ENCODE measurements around the gene TUBB8. TPM values are rescaled to one million over a fixed set of nuclear protein-coding genes. Genes with fewer than 3 reads are reported as not detected.

TUBB8 gene
- total RNA-seq, 4 donors from 2014 or later: 0.40 to 2.0 (median 0.50) TPM; not detected in 1

DNA sequence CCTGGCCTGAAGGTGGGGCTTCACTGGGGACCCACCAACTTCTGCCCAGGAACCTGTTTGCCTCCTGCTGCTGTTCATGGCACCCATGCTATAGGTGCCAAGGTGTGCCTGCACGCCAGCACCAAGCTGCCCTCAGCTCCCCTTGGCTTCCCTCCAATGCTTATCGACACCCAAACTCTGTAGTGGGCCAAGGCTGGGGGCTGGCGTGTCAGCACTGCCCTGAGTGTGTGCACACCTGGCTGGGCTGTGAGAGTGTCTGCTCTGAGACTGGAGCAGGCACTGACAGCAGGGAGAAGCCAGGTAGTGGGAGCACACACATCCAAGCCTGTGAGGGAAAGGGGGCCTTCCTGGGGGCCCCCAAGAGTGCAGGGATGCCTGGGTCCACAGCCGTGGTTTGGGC, 43.1 kb upstream of the TUBB8 start:
- TF ChIP-seq, protein P1, sequence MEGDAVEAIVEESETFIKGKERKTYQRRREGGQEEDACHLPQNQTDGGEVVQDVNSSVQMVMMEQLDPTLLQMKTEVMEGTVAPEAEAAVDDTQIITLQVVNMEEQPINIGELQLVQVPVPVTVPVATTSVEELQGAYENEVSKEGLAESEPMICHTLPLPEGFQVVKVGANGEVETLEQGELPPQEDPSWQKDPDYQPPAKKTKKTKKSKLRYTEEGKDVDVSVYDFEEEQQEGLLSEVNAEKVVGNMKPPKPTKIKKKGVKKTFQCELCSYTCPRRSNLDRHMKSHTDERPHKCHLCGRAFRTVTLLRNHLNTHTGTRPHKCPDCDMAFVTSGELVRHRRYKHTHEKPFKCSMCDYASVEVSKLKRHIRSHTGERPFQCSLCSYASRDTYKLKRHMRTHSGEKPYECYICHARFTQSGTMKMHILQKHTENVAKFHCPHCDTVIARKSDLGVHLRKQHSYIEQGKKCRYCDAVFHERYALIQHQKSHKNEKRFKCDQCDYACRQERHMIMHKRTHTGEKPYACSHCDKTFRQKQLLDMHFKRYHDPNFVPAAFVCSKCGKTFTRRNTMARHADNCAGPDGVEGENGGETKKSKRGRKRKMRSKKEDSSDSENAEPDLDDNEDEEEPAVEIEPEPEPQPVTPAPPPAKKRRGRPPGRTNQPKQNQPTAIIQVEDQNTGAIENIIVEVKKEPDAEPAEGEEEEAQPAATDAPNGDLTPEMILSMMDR (IDR thresholded peaks at IDR 0.05): no peak
- TF ChIP-seq POLR2A (IDR thresholded peaks at IDR 0.05): peak in 1 of 2 donors; percentile 0
- H3K27ac ChIP-seq: peak overlapping the region; percentile 95 to 98 (median 97)
- H3K9me3 ChIP-seq: no peaks in the 10 kb centered on the region
- H3K27me3 ChIP-seq: no peaks in the 10 kb centered on the region
- H3K36me3 ChIP-seq: no peaks in the 10 kb centered on the region
- H3K4me3 ChIP-seq (replicated peaks in 1 of 3): no peak overlapping the region
- peaks cover 30 to 41% of the 10 kb centered on the region in 2 donors for H3K4me1 ChIP-seq
- intact Hi-C loops (cut with DNase I): no loop called here
- WGBS, 2 donors: 42 to 57% methylated on average over 4 of the region's 4 CpGs
- peak; percentile 73 to 75 for DNase-seq

DNA sequence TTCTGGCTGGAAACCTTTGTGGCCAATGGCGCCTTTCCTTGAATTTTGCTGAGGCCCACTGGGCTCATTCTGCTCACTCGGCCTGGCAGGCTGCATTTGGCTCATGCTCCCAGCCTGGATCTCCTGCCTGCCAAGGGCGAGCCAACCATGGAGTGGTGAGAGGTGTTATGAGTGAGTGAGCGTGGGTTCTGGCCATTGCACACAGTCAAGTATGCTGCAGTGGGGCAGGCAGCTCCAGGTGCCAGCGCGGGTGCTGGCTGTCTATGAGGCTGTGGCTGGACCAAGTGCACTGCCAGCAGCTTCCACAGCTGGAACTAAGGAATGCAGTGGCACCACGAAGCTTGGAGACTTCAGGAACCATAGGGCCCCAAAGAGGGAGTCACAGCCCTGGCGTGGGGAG, 42.2 kb upstream of the TUBB8 start:
- Histone ChIP-seq H3K27me3 (no peaks in the 10 kb centered on the region), H3K36me3 (no peaks in the 10 kb centered on the region), H3K4me1 (peaks cover 30 to 41% of the 10 kb centered on the region in 2 donors), H3K4me3 (replicated peaks in 1 of 3) (no peak overlapping the region), H3K27ac (peak overlapping the region; percentile 95 to 98 (median 97)), H3K9me3 (no peaks in the 10 kb centered on the region)
- intact Hi-C loops (cut with DNase I): no loop called here
- peak in 1 of 2 donors; percentile 72 for TF ChIP-seq POLR2A (IDR thresholded peaks at IDR 0.05)
- TF ChIP-seq, protein P1 (IDR thresholded peaks at IDR 0.05): no peak
- peak; percentile 89 to 91 for DNase-seq
- 43 to 53% methylated on average over 8 of the region's 8 CpGs for WGBS, 2 donors

DNA sequence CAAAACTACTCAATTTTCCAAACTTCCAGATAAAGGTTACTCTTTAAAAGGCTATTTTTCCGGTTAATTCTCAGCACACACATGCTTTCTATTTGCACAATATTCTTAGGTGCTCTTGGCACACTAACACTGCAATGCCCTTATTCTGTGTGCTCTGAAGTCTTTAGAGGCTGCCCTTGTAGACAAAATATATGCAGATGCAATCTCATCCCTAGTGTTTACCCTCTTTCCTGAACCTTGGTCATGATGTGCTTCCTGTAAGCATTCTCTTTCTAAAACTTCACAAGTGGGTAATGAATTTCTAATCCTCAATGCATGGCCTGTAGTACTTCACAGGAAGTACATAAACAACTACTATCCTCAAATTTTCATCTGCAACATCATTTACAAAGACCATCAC, 41.1 kb upstream of the TUBB8 start:
- intact Hi-C loops (cut with DNase I): no loop called here
- Histone ChIP-seq H3K36me3 (no peaks in the 10 kb centered on the region), H3K27ac (peak overlapping the region in 1 of 3 donors; percentile 97), H3K27me3 (no peaks in the 10 kb centered on the region), H3K4me1 (peaks cover 30 to 41% of the 10 kb centered on the region in 2 donors), H3K9me3 (no peaks in the 10 kb centered on the region), H3K4me3 (replicated peaks in 1 of 3) (no peak overlapping the region)
- 81 to 85% methylated on average over 1 of the region's 1 CpG for WGBS, 2 donors
- DNase-seq: no peak
- TF ChIP-seq, protein P1 (IDR thresholded peaks at IDR 0.05): no peak
- TF ChIP-seq POLR2A (IDR thresholded peaks at IDR 0.05): no peak

DNA sequence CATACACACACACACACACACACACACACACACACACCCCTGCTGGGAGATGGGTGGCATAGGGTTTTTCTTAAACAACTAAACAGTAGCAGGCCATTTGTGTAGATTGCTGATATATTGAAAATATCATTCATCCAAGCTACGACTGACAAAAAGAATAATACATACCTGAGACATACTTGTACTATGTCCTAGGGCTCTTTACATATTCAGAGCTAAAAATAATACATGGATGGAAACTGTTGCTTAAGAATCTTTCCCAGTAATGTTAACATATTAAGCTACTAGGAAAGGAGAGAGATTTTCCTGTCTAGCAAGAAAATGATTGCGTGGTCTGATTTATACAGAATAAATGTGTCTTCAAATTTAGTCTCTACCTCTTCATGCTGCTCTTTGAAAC, 40.2 kb upstream of the TUBB8 start:
- Histone ChIP-seq H3K36me3 (no peaks in the 10 kb centered on the region), H3K9me3 (no peaks in the 10 kb centered on the region), H3K4me3 (replicated peaks in 1 of 3) (no peak overlapping the region), H3K27ac (no peak overlapping the region), H3K27me3 (no peaks in the 10 kb centered on the region), H3K4me1 (peaks cover 25 to 41% of the 10 kb centered on the region in 2 donors)
- intact Hi-C loops (cut with DNase I): no loop called here
- DNase-seq: no peak
- TF ChIP-seq, protein P1 (IDR thresholded peaks at IDR 0.05): no peak
- TF ChIP-seq POLR2A (IDR thresholded peaks at IDR 0.05): no peak
- 93% methylated on average over 2 of the region's 2 CpGs for WGBS, 2 donors

DNA sequence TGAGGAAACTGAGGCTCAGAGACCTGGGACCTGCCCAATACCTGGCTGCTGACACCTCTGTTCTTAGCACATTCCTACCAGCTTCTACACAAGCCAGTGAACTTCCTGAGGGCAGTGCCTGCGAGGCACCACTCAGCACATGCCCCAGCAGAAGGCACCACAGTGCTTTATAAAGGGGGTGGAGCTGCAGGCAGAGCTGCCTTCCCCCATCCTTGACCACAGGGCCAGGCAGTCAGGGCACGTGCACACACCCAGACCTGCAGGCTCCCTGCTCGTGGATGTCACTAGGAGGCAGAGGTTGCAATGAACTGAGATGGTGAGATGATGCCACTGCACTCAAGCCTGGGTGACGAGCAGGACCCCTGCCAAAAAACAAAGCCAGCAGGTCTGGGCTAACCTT, 39.2 kb upstream of the TUBB8 start:
- WGBS, 2 donors: 57 to 60% methylated on average over 3 to 4 of the region's 4 CpGs
- TF ChIP-seq, protein P1 (IDR thresholded peaks at IDR 0.05): no peak
- no peak for TF ChIP-seq POLR2A (IDR thresholded peaks at IDR 0.05)
- H3K27ac ChIP-seq: no peak overlapping the region
- H3K4me3 ChIP-seq (replicated peaks in 1 of 3): no peak overlapping the region
- no peaks in the 10 kb centered on the region for H3K36me3 ChIP-seq
- intact Hi-C loops (cut with DNase I): no loop called here
- H3K9me3 ChIP-seq: no peaks in the 10 kb centered on the region
- no peaks in the 10 kb centered on the region for H3K27me3 ChIP-seq
- DNase-seq: peak; percentile 33 to 54
- peaks cover 15 to 32% of the 10 kb centered on the region in 2 donors for H3K4me1 ChIP-seq
